ENCODE measurements around the gene KITLG. TPM values are rescaled to one million over a fixed set of nuclear protein-coding genes. Genes with fewer than 3 reads are reported as not detected.
"Not testable (repeated sequence)": the region's sequence is repeated elsewhere in the genome, so short reads cannot be mapped to it uniquely, and the experiment has no call there.

Gene KITLG
- 9.0 TPM for total RNA-seq
- long read RNA-seq, full-length matches to known transcripts: 11 of 12 reads
- long read RNA-seq, partial matches to known transcripts: 0 of 12 reads
- long read RNA-seq, other reads (novel, unspliced or antisense): 1 of 12 reads

GRCh38 chr12:88580051-88580871, at the start of gene KITLG:
KITLG (minus strand) TSS chr12:88580471; CDS start chr12:88580278, 193 bp downstream.
- intact Hi-C loops (cut with DNase I): no loop called here
- peak; percentile 86 for DNase-seq (ENCODE audit: low spot score)

- DNase-seq (ENCODE audit: low spot score): no peak
- intact Hi-C loops (cut with DNase I): no loop called here
These were observed 48.7 kb upstream of the KITLG start for GRCh38 chr12:88628856-88629509.

- DNase-seq (ENCODE audit: low spot score); intact Hi-C loops (cut with DNase I): not testable (repeated sequence)
These were observed 47.8 kb upstream of the KITLG start for GRCh38 chr12:88628035-88628434.

GRCh38 chr12:88627501-88627900, 47.2 kb upstream of the KITLG start:
- DNase-seq (ENCODE audit: low spot score): no peak
- intact Hi-C loops (cut with DNase I): no loop called here

- intact Hi-C loops (cut with DNase I): no loop called here
- no peak for DNase-seq (ENCODE audit: low spot score)
These were observed 45.1 kb upstream of the KITLG start for GRCh38 chr12:88625356-88625755.

- intact Hi-C loops (cut with DNase I): no loop called here
- no peak for DNase-seq (ENCODE audit: low spot score)
These were observed 44.6 kb upstream of the KITLG start for GRCh38 chr12:88624911-88625310.

- intact Hi-C loops (cut with DNase I): no loop called here
These were observed 43.7 kb upstream of the KITLG start for GRCh38 chr12:88623777-88624548.

GRCh38 chr12:88617352-88617751, 37.1 kb upstream of the KITLG start:
- intact Hi-C loops (cut with DNase I): no loop called here
- no peak for DNase-seq (ENCODE audit: low spot score)

More at GRCh38 chr12:88623777-88624548, 43.7 kb upstream of the KITLG start:
- no peak for DNase-seq (ENCODE audit: low spot score)

GRCh38 chr12:88615490-88615889, 35.2 kb upstream of the KITLG start:
- DNase-seq (ENCODE audit: low spot score): no peak
- intact Hi-C loops (cut with DNase I): no loop called here

GRCh38 chr12:88604646-88605045, 24.4 kb upstream of the KITLG start:
- intact Hi-C loops (cut with DNase I): no loop called here
- no peak for DNase-seq (ENCODE audit: low spot score)

- intact Hi-C loops (cut with DNase I): no loop called here
- DNase-seq (ENCODE audit: low spot score): no peak
These were observed 20.0 kb upstream of the KITLG start for GRCh38 chr12:88600272-88600671.

GRCh38 chr12:88597365-88597764, 17.1 kb upstream of the KITLG start:
- intact Hi-C loops (cut with DNase I): no loop called here

GRCh38 chr12:88595697-88596096, 15.4 kb upstream of the KITLG start:
- DNase-seq (ENCODE audit: low spot score): no peak
- intact Hi-C loops (cut with DNase I): no loop called here

More at GRCh38 chr12:88597365-88597764, 17.1 kb upstream of the KITLG start:
- DNase-seq (ENCODE audit: low spot score): no peak

- DNase-seq (ENCODE audit: low spot score): no peak
- intact Hi-C loops (cut with DNase I): no loop called here
These were observed 14.5 kb upstream of the KITLG start for GRCh38 chr12:88594780-88595179.

GRCh38 chr12:88591343-88591742, 11.1 kb upstream of the KITLG start:
- DNase-seq (ENCODE audit: low spot score): no peak
- intact Hi-C loops (cut with DNase I): no loop called here

- no peak for DNase-seq (ENCODE audit: low spot score)
- intact Hi-C loops (cut with DNase I): no loop called here
These were observed 10.6 kb upstream of the KITLG start for GRCh38 chr12:88590851-88591250.

- intact Hi-C loops (cut with DNase I): no loop called here
- no peak for DNase-seq (ENCODE audit: low spot score)
These were observed 4.8 kb upstream of the KITLG start for GRCh38 chr12:88585077-88585476.

- intact Hi-C loops (cut with DNase I): loop anchor here (5.0 kb wide), 1 partner anchor 413 kb away; no protein-coding TSS in a partner anchor
- DNase-seq (ENCODE audit: low spot score): no peak
These were observed 645 bp downstream of the KITLG start for GRCh38 chr12:88579601-88580050.

GRCh38 chr12:88579161-88579517, 1.1 kb downstream of the KITLG start:
- DNase-seq (ENCODE audit: low spot score): no peak
- intact Hi-C loops (cut with DNase I): loop anchor here (5.0 kb wide), 1 partner anchor 413 kb away; no protein-coding TSS in a partner anchor
